Measurements from ENCODE around the gene USP47. TPM values are rescaled to one million over a fixed set of nuclear protein-coding genes. Genes with fewer than 3 reads are reported as not detected.

Gene USP47
- total and polyA plus RNA-seq, 2 of the 13 experiments (the other 11 are each of a cell fraction or from before 2014, with no cell fraction given): 12.2 to 52.7 TPM

DNA sequence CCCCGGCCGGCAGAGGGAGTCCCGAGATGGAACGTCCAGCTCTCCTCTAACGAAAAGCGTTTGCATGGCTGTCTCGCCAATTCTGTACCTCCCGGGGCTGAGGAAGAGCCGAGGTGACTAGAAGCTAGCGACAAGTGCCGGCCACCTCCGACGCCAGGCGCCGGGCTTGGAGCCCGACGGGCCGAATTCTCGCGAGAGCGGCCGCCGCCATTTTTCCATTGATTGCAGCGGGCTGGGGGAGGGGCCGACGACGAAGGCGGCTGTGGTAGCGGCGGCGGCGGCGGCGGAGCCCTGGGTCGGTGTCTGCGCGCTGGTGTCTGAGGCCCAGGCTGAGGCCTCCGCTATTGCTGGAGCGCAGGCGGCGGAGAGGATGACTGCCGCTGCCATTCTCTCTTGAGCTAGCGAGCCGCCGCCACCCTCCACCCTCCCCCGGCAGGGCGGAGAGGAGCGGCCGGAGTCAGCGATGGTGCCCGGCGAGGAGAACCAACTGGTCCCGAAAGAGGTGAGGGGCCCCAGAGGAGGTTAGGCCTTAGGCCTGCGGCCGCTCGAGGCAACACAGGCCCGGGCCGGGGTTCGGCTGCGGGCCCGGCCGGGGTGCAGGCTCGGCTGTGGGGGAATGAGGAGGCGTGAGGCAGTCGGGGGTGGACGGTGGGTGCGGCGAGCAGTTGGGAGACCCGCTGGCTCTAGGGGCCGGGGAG, at the start of gene USP47 (continued):
- TF ChIP-seq, protein P1, sequence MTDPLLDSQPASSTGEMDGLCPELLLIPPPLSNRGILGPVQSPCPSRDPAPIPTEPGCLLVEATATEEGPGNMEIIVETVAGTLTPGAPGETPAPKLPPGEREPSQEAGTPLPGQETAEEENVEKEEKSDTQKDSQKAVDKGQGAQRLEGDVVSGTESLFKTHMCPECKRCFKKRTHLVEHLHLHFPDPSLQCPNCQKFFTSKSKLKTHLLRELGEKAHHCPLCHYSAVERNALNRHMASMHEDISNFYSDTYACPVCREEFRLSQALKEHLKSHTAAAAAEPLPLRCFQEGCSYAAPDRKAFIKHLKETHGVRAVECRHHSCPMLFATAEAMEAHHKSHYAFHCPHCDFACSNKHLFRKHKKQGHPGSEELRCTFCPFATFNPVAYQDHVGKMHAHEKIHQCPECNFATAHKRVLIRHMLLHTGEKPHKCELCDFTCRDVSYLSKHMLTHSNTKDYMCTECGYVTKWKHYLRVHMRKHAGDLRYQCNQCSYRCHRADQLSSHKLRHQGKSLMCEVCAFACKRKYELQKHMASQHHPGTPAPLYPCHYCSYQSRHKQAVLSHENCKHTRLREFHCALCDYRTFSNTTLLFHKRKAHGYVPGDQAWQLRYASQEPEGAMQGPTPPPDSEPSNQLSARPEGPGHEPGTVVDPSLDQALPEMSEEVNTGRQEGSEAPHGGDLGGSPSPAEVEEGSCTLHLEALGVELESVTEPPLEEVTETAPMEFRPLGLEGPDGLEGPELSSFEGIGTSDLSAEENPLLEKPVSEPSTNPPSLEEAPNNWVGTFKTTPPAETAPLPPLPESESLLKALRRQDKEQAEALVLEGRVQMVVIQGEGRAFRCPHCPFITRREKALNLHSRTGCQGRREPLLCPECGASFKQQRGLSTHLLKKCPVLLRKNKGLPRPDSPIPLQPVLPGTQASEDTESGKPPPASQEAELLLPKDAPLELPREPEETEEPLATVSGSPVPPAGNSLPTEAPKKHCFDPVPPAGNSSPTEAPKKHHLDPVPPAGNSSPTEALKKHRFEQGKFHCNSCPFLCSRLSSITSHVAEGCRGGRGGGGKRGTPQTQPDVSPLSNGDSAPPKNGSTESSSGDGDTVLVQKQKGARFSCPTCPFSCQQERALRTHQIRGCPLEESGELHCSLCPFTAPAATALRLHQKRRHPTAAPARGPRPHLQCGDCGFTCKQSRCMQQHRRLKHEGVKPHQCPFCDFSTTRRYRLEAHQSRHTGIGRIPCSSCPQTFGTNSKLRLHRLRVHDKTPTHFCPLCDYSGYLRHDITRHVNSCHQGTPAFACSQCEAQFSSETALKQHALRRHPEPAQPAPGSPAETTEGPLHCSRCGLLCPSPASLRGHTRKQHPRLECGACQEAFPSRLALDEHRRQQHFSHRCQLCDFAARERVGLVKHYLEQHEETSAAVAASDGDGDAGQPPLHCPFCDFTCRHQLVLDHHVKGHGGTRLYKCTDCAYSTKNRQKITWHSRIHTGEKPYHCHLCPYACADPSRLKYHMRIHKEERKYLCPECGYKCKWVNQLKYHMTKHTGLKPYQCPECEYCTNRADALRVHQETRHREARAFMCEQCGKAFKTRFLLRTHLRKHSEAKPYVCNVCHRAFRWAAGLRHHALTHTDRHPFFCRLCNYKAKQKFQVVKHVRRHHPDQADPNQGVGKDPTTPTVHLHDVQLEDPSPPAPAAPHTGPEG (CRISPR knock-in tag; IDR thresholded peaks at IDR 0.05): peak; percentile 54; the same call in 1 of the 2 replicates
- TF ChIP-seq ZNF629 (CRISPR knock-in tag; conservative IDR thresholded peaks at IDR 0.05) (no peak), NR2C2 (CRISPR knock-in tag; IDR thresholded peaks at IDR 0.05; ENCODE audit: borderline replicate concordance) (no peak; the same call in 1 of the 2 replicates), SETDB1 (CRISPR knock-in tag; IDR thresholded peaks at IDR 0.05; ENCODE audit: borderline replicate concordance) (no peak), PTBP1 (IDR thresholded peaks at IDR 0.05; ENCODE audit: low read depth, low read length, poor library complexity, severe bottlenecking) (peak; percentile 32), ASH2L (IDR thresholded peaks at IDR 0.05; ENCODE audit: insufficient read length, low read depth, low read length) (peak; percentile 91)
- TF ChIP-seq, protein P2, sequence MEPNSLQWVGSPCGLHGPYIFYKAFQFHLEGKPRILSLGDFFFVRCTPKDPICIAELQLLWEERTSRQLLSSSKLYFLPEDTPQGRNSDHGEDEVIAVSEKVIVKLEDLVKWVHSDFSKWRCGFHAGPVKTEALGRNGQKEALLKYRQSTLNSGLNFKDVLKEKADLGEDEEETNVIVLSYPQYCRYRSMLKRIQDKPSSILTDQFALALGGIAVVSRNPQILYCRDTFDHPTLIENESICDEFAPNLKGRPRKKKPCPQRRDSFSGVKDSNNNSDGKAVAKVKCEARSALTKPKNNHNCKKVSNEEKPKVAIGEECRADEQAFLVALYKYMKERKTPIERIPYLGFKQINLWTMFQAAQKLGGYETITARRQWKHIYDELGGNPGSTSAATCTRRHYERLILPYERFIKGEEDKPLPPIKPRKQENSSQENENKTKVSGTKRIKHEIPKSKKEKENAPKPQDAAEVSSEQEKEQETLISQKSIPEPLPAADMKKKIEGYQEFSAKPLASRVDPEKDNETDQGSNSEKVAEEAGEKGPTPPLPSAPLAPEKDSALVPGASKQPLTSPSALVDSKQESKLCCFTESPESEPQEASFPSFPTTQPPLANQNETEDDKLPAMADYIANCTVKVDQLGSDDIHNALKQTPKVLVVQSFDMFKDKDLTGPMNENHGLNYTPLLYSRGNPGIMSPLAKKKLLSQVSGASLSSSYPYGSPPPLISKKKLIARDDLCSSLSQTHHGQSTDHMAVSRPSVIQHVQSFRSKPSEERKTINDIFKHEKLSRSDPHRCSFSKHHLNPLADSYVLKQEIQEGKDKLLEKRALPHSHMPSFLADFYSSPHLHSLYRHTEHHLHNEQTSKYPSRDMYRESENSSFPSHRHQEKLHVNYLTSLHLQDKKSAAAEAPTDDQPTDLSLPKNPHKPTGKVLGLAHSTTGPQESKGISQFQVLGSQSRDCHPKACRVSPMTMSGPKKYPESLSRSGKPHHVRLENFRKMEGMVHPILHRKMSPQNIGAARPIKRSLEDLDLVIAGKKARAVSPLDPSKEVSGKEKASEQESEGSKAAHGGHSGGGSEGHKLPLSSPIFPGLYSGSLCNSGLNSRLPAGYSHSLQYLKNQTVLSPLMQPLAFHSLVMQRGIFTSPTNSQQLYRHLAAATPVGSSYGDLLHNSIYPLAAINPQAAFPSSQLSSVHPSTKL (CRISPR knock-in tag; IDR thresholded peaks at IDR 0.05): peak; percentile 74; the same call in 1 of the 2 replicates
- TF ChIP-seq, protein P3, sequence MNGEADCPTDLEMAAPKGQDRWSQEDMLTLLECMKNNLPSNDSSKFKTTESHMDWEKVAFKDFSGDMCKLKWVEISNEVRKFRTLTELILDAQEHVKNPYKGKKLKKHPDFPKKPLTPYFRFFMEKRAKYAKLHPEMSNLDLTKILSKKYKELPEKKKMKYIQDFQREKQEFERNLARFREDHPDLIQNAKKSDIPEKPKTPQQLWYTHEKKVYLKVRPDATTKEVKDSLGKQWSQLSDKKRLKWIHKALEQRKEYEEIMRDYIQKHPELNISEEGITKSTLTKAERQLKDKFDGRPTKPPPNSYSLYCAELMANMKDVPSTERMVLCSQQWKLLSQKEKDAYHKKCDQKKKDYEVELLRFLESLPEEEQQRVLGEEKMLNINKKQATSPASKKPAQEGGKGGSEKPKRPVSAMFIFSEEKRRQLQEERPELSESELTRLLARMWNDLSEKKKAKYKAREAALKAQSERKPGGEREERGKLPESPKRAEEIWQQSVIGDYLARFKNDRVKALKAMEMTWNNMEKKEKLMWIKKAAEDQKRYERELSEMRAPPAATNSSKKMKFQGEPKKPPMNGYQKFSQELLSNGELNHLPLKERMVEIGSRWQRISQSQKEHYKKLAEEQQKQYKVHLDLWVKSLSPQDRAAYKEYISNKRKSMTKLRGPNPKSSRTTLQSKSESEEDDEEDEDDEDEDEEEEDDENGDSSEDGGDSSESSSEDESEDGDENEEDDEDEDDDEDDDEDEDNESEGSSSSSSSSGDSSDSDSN (CRISPR knock-in tag; IDR thresholded peaks at IDR 0.05): peak; percentile 100
- TF ChIP-seq, protein P4, sequence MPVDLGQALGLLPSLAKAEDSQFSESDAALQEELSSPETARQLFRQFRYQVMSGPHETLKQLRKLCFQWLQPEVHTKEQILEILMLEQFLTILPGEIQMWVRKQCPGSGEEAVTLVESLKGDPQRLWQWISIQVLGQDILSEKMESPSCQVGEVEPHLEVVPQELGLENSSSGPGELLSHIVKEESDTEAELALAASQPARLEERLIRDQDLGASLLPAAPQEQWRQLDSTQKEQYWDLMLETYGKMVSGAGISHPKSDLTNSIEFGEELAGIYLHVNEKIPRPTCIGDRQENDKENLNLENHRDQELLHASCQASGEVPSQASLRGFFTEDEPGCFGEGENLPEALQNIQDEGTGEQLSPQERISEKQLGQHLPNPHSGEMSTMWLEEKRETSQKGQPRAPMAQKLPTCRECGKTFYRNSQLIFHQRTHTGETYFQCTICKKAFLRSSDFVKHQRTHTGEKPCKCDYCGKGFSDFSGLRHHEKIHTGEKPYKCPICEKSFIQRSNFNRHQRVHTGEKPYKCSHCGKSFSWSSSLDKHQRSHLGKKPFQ (CRISPR knock-in tag; IDR thresholded peaks at IDR 0.05; ENCODE audit: insufficient replicate concordance): peak; percentile 31
- TF ChIP-seq, protein P5, sequence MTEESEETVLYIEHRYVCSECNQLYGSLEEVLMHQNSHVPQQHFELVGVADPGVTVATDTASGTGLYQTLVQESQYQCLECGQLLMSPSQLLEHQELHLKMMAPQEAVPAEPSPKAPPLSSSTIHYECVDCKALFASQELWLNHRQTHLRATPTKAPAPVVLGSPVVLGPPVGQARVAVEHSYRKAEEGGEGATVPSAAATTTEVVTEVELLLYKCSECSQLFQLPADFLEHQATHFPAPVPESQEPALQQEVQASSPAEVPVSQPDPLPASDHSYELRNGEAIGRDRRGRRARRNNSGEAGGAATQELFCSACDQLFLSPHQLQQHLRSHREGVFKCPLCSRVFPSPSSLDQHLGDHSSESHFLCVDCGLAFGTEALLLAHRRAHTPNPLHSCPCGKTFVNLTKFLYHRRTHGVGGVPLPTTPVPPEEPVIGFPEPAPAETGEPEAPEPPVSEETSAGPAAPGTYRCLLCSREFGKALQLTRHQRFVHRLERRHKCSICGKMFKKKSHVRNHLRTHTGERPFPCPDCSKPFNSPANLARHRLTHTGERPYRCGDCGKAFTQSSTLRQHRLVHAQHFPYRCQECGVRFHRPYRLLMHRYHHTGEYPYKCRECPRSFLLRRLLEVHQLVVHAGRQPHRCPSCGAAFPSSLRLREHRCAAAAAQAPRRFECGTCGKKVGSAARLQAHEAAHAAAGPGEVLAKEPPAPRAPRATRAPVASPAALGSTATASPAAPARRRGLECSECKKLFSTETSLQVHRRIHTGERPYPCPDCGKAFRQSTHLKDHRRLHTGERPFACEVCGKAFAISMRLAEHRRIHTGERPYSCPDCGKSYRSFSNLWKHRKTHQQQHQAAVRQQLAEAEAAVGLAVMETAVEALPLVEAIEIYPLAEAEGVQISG (CRISPR knock-in tag; IDR thresholded peaks at IDR 0.05): peak; percentile 50; the same call in 1 of the 2 replicates
